ENCODE results near the gene HS3ST4.

DNA sequence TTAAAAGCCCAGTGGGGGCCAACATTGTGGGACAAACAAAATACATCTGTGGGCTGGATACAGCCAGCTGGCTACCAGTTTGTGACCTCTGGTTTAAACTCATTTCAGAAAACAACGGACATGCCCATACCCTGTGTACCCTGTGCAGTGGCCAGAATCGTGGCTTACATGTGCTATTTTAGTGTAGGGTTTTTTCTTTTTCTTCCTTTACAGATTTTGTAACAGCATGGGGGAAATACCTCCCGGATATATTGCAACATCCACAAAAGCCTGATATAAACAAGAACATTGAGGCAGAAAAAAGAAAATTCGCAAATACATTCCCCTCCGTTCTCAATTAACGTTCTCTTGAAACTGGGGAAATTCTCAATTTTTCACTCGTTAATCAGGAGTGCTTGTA, 7.3 kb downstream of the HS3ST4 start:
- TF ChIP-seq, protein P1, sequence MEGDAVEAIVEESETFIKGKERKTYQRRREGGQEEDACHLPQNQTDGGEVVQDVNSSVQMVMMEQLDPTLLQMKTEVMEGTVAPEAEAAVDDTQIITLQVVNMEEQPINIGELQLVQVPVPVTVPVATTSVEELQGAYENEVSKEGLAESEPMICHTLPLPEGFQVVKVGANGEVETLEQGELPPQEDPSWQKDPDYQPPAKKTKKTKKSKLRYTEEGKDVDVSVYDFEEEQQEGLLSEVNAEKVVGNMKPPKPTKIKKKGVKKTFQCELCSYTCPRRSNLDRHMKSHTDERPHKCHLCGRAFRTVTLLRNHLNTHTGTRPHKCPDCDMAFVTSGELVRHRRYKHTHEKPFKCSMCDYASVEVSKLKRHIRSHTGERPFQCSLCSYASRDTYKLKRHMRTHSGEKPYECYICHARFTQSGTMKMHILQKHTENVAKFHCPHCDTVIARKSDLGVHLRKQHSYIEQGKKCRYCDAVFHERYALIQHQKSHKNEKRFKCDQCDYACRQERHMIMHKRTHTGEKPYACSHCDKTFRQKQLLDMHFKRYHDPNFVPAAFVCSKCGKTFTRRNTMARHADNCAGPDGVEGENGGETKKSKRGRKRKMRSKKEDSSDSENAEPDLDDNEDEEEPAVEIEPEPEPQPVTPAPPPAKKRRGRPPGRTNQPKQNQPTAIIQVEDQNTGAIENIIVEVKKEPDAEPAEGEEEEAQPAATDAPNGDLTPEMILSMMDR (IDR thresholded peaks at IDR 0.05): no peak
- TF ChIP-seq POLR2AphosphoS5 (IDR thresholded peaks at IDR 0.05; ENCODE audit: insufficient read depth in 1 of 2, low read depth in 1 of 2): no peak

All from vagina (tissue), 2 donors.